B cell (primary cell): ENCODE results near the gene SDC4. TPM values are rescaled to one million over a fixed set of nuclear protein-coding genes. Genes with fewer than 3 reads are reported as not detected.
"Not testable (repeated sequence)": the region's sequence is repeated elsewhere in the genome, so short reads cannot be mapped to it uniquely, and the experiment has no call there.

Experiments
- ATAC-seq: fragments of 200-7000 bp; cut with Tn5 transposase; one replicate; pipeline ENCODE4 v1.10.0; 2021; ENCODE audit warnings: low read depth, mild to moderate bottlenecking, moderate number of reproducible peaks, moderate library complexity
- CTCF ChIA-PET: fragments of 350-600 bp; sonication (Branson Sonifier 250); formaldehyde crosslinking; loops from one replicate; lab custom pipeline; 2021; ENCODE audit warnings: antibody characterized with exemption, inconsistent platforms; lab: Charles Lee
- POLR2A ChIA-PET: fragments of 350-600 bp; sonication (Branson Sonifier 250); formaldehyde crosslinking; loops from one replicate; lab custom pipeline; 2021; ENCODE audit warnings: antibody characterized with exemption; lab: Charles Lee
- DNase-seq: peaks from one replicate; pipeline ENCODE4 v3.0.0; 2013
- H2AFZ ChIP-seq: 2 replicates; pipeline ENCODE4 v1.6.1; 2012; ENCODE audit warnings: mild to moderate bottlenecking, low read depth, low read length; ENCODE audit not compliant: insufficient read depth, poor library complexity, severe bottlenecking
- H3K27ac ChIP-seq, 2 donors: 1 replicate in 1 of 2; 2 replicates in 1 of 2; pipeline ENCODE4 v1.5.1; 2012 to 2013; ENCODE audit warnings: low read length in 2 of 2, mild to moderate bottlenecking in 2 of 2, moderate library complexity in 1 of 2
- H3K27me3 ChIP-seq, 4 experiments: fragments of 200-600 bp in 1 of 4; sonication (generic) in 1 of 4; replicated peaks in 1 of 4; 1 replicate in 2 of 4; 2 replicates in 2 of 4; pipeline versions ENCODE4 v1.6.1 to v1.7.0; 2013 to 2016; ENCODE audit warnings: low read length in 3 of 4, mild to moderate bottlenecking in 2 of 4, mixed read lengths in 1 of 4, moderate library complexity in 1 of 4; ENCODE audit not compliant: insufficient read depth in 4 of 4, control insufficient read depth in 3 of 4; ENCODE audit errors: control extremely low read depth in 1 of 4
- H3K36me3 ChIP-seq, 2 experiments: replicated peaks in 1 of 2; 1 replicate in 1 of 2; 2 replicates in 1 of 2; pipeline versions ENCODE4 v1.6.1 to v1.7.1; 2013; ENCODE audit warnings: low read length in 1 of 2; ENCODE audit not compliant: insufficient read depth in 2 of 2, control insufficient read depth in 1 of 2; ENCODE audit errors: control extremely low read depth in 1 of 2, extremely low read depth in 1 of 2
- H3K4me1 ChIP-seq, 2 donors: fragments of 200-600 bp in 1 of 2; sonication (generic) in 1 of 2; 1 replicate in 1 of 2; 2 replicates in 1 of 2; pipeline versions ENCODE4 v1.5.1 to v1.6.1; 2013 to 2017; ENCODE audit warnings: low read length in 2 of 2; ENCODE audit not compliant: control insufficient read depth in 2 of 2, insufficient read depth in 2 of 2
- H3K4me2 ChIP-seq: replicated peaks from 2 replicates; pipeline ENCODE3; 2012; ENCODE audit warnings: mild to moderate bottlenecking, low read depth, low read length; ENCODE audit not compliant: poor library complexity, severe bottlenecking
- H3K4me3 ChIP-seq, 5 experiments: fragments of 200-600 bp in 1 of 5; sonication (generic) in 1 of 5; 1 replicate in 3 of 5; 2 replicates in 2 of 5; pipeline versions ENCODE4 v1.5.1 to v1.7.0; 2011 to 2016; ENCODE audit warnings: low read length in 4 of 5, mild to moderate bottlenecking in 4 of 5, low read depth in 2 of 5, control low read depth in 1 of 5, moderate library complexity in 1 of 5; ENCODE audit not compliant: insufficient read depth in 1 of 5; ENCODE audit errors: control extremely low read depth in 1 of 5, extremely low read depth in 1 of 5
- H3K79me2 ChIP-seq: fragments of 200-600 bp; sonication (generic); one replicate; pipeline ENCODE4 v1.6.0; 2016; ENCODE audit warnings: low read length; ENCODE audit not compliant: control insufficient read depth, insufficient read depth
- H3K9ac ChIP-seq: fragments of 200-600 bp; sonication (generic); 2 replicates; pipeline ENCODE4 v1.6.1; 2017; ENCODE audit warnings: mild to moderate bottlenecking, low read length, moderate library complexity
- H3K9me3 ChIP-seq, 3 donors: one replicate each; pipeline versions ENCODE4 v1.6.1 to v1.7.1; 2013; ENCODE audit warnings: low read length in 2 of 3; ENCODE audit not compliant: control insufficient read depth in 2 of 3, insufficient read depth in 1 of 3; ENCODE audit errors: control extremely low read depth in 1 of 3
- H4K20me1 ChIP-seq: 2 replicates; pipeline ENCODE4 v1.6.0; 2012; ENCODE audit warnings: mild to moderate bottlenecking, low read length; ENCODE audit not compliant: insufficient read depth, control insufficient read depth, poor library complexity, severe bottlenecking
- H3K27ac Mint-ChIP-seq: one replicate; pipeline ENCODE4 v1.8.0; 2021; ENCODE audit warnings: mixed read lengths
- H3K27me3 Mint-ChIP-seq: one replicate; pipeline ENCODE4 v1.8.0; 2021; ENCODE audit warnings: mixed read lengths
- H3K4me1 Mint-ChIP-seq: one replicate; pipeline ENCODE4 v1.8.0; 2021; ENCODE audit warnings: mixed read lengths
- H3K4me3 Mint-ChIP-seq: one replicate; pipeline ENCODE4 v1.8.0; 2021; ENCODE audit warnings: mixed read lengths
- H3K9me3 Mint-ChIP-seq: one replicate; pipeline ENCODE4 v1.8.0; 2022; ENCODE audit warnings: mixed read lengths; ENCODE audit not compliant: insufficient read depth
- EZH2 ChIP-seq: IDR thresholded peaks from 2 replicates; pipeline ENCODE4 v1.6.1; 2012; ENCODE audit warnings: borderline replicate concordance, low read depth, mild to moderate bottlenecking, moderate library complexity, low read length; ENCODE audit not compliant: insufficient read depth, poor library complexity, severe bottlenecking
- WGBS: methylation state at CpG from one replicate; pipeline ENCODE4 v1.1.5; 2013; ENCODE audit warnings: missing lambda C conversion rate; ENCODE audit not compliant: insufficient coverage; 5-methylcytosine and 5-hydroxymethylcytosine counted together
- intact Hi-C: fragments of 100-400 bp; cut with micrococcal nuclease; formaldehyde crosslinking; loops from one replicate; pipeline ENCODE4 v1.10.0; 2022
- polyA plus RNA-seq: library from polyadenylated mRNA; depleted of rRNA; stranded (reverse); fragments of >200 nt; gene quantifications from 2 replicates; pipeline ENCODE4 v1.2.3, GENCODE V29; 2012
- total RNA-seq, 2 donors: library from RNA; stranded (reverse); fragments of 120-200 nt in 1 of 2; gene quantifications; 1 replicate in 1 of 2; 2 replicates in 1 of 2; pipeline versions ENCODE4 v1.2.3 to v1.2.4, GENCODE V29; 2013 to 2022
- TF ChIP-seq, protein P1 (sequence below): fragments of 200-600 bp; IDR thresholded peaks from one replicate; pipeline ENCODE4 v1.8.0; 2022; ENCODE audit warnings: antibody characterized with exemption, mild to moderate bottlenecking

Gene SDC4
- total and polyA plus RNA-seq, 2 donors (not counting 1 experiment from before 2014, with no cell fraction given): 0.04 TPM; not detected in 1

DNA sequence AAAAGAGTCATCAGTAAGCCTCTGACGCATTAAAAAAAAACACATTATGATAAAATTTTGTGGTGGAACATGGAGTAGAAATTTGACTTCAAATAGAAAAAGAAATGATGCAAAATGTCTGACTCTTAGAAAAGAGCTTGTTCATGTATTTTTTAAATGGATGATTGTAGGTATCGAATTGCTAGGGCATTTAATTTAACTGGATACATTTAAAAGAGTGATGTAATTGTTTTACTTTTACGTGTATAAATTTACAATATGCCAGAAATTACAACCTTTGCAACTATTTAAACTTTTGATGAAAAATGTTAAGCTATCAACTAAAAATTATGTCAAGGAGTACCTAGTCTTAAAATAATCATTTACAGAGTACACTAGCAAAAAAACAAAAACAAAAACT, 4.5 kb upstream of the SDC4 start:
- H3K4me3 ChIP-seq: no peak overlapping the region
- no peak overlapping the region for H3K27ac ChIP-seq
- no peaks in the 10 kb centered on the region for H4K20me1 ChIP-seq
- H3K9ac ChIP-seq: no peak overlapping the region
- no peak for ATAC-seq
- intact Hi-C loops: no loop called here
- H3K79me2 ChIP-seq: no peaks in the 10 kb centered on the region
- CTCF ChIA-PET: interaction anchor here (1.9 to 3.7 kb wide), 2 partner anchors 84 to 97 kb away, joined by 7 to 13 read pairs; no protein-coding TSS in a partner anchor
- H3K4me2 ChIP-seq: no peak overlapping the region
- POLR2A ChIA-PET: no interaction called here
- DNase-seq: no peak
- peaks cover 7% of the 10 kb centered on the region for H3K4me1 Mint-ChIP-seq
- H3K9me3 Mint-ChIP-seq: no peaks in the 10 kb centered on the region
- WGBS: no CpG with 5 or more reads among the region's 3 CpGs
- TF ChIP-seq, protein P1, sequence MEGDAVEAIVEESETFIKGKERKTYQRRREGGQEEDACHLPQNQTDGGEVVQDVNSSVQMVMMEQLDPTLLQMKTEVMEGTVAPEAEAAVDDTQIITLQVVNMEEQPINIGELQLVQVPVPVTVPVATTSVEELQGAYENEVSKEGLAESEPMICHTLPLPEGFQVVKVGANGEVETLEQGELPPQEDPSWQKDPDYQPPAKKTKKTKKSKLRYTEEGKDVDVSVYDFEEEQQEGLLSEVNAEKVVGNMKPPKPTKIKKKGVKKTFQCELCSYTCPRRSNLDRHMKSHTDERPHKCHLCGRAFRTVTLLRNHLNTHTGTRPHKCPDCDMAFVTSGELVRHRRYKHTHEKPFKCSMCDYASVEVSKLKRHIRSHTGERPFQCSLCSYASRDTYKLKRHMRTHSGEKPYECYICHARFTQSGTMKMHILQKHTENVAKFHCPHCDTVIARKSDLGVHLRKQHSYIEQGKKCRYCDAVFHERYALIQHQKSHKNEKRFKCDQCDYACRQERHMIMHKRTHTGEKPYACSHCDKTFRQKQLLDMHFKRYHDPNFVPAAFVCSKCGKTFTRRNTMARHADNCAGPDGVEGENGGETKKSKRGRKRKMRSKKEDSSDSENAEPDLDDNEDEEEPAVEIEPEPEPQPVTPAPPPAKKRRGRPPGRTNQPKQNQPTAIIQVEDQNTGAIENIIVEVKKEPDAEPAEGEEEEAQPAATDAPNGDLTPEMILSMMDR: no peak
- no peak for TF ChIP-seq EZH2
- no peaks in the 10 kb centered on the region for H3K36me3 ChIP-seq
- H3K9me3 ChIP-seq: peaks cover 0 to 2% (median 0%) of the 10 kb centered on the region in 3 donors
- peaks cover 7 to 8% of the 10 kb centered on the region in 2 donors for H3K4me1 ChIP-seq
- H3K27ac Mint-ChIP-seq: no peak overlapping the region
- no peak overlapping the region for H2AFZ ChIP-seq
- H3K4me3 Mint-ChIP-seq: no peak overlapping the region
- peaks cover 0 to 11% (median 2%) of the 10 kb centered on the region in 4 experiments for H3K27me3 ChIP-seq
- H3K27me3 Mint-ChIP-seq: no peaks in the 10 kb centered on the region

DNA sequence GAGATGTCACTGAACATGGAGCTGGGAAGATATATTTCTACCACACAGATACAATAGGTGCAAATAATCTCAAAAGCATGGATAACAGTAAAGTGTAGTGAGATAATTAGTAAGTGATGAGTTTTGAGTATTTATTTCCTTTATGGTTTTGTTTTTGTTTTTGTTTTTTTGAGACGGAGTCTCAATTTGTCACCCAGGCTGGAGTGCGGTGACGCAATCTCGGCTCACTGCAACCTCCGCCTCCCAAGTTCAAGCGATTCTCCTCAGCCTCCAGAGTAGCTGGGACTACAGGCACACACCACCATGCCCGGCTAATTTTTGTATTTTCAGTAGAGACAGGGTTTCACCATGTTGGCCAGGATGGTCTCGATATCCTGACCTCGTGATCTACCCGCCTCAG, 2.6 kb upstream of the SDC4 start:
- H3K4me2 ChIP-seq, H4K20me1 ChIP-seq, H3K4me3 ChIP-seq, H3K27ac Mint-ChIP-seq, H3K9ac ChIP-seq, H3K27ac ChIP-seq, intact Hi-C loops, H3K4me3 Mint-ChIP-seq, DNase-seq, H3K79me2 ChIP-seq, ATAC-seq, H3K9me3 ChIP-seq, H2AFZ ChIP-seq, POLR2A ChIA-PET, H3K36me3 ChIP-seq, H3K9me3 Mint-ChIP-seq: not testable (repeated sequence)
- WGBS: 96% methylated on average over 7 of the region's 10 CpGs
- Mint-ChIP-seq H3K4me1 (peaks cover 10% of the 10 kb centered on the region), H3K27me3 (peaks cover 16% of the 10 kb centered on the region)
- CTCF ChIA-PET: interaction anchor here (3.7 kb wide), 1 partner anchor 86 kb away, joined by 13 read pairs; no protein-coding TSS in a partner anchor
- H3K27me3 ChIP-seq: peaks cover 0 to 30% (median 6%) of the 10 kb centered on the region in 4 experiments
- peaks cover 21 to 23% of the 10 kb centered on the region in 2 donors for H3K4me1 ChIP-seq
